Left renal pelvis (tissue), 4 donors: ENCODE data around the gene MXRA8. TPM values are rescaled to one million over a fixed set of nuclear protein-coding genes. Genes with fewer than 3 reads are reported as not detected.

ENCODE experiments used
- DNase-seq, 4 donors: peaks; one replicate each; pipeline ENCODE4 v3.0.0-alpha.2; 2013; ENCODE audit warnings: low read depth in 4 of 4, low spot score in 3 of 4
- polyA plus RNA-seq, 4 donors: library from polyadenylated mRNA; unstranded; fragments of 120-200 nt; gene quantifications; one replicate each; pipeline ENCODE4 v1.2.1, GENCODE V29; 2013; ENCODE audit not compliant: insufficient read length in 4 of 4

MXRA8 gene
- polyA plus RNA-seq, 4 donors = 133 to 208 (median 158) TPM

DNA sequence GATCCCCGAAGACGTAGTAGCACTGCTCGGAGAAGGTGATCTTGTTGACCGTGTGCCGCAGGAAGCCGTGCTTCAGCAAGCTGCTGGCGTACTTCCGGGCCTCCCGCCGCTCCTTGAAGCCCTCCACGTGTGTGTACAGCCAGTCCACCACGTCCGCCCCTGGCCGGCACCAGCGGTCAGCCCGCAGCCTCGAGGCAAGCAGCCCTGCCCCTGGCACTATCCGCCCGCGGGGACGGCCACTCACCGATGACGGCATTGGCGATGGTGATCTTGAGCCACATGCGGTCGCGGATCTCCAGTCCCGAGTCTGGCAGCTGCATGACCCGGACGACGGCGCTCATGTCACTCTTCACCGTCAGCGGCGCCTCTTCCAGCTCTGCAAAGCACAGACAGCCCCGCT lies 20.1 kb downstream of the MXRA8 start:
- no peak for DNase-seq

DNA sequence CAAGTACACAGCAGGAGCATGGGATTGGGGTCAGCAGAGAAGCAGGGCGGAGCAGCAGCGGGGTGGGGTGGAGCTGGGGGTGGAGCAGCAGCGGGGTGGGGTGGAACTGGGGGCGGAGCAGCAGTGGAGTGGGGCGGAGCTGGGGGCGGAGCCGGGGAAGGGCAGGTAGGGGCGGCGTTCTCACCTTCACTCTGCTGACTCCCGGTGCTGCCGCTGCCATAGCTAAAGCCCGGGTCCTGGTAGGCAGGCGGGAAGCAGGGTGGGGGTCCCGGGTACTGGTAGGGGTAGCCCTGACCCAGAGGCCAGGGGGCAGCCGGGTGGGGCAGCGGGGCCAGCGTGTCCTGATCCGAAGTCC lies 20.6 kb downstream of the MXRA8 start:
- DNase-seq = no peak

DNA sequence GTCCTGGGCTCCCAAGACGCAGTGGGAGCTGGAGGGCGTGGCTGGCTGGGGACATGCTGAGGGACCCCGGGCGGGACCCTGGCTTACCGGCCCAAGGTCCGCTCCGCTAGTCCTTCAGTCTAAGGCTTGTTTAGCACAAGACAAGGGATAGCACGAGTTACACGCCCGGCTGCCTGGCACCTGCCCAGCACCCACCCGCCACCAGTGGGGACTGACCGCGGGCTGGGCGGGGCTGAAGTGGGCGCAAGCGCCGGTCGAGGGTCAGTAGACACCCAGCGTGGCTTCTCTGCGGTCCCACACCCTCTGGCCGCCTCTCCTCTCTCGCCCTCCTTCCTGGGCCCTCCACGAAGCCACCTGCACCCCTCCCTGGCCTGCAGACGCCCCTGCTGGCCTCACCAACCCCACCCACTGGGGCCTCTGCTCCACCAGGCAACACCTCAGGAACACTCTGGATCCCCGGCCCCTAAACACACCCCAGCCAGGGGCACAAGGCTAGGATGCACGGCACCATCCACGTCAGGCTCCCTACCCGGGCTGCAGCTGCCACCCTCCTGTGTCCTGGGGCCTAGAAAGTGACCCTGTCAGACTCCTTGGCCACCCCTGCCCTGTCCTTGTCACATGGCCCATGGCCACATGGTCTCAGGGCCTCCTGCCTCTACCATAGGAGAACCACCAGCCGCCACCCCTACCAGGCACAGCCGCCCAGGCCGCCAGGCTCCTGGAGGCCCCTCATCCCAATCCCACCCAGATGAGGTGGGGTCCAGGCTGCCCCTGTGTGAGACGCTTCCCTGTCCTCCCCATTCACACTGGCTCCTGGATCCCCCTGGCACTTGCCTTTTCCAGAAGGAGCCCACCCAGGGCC lies 21.2 kb downstream of the MXRA8 start:
- DNase-seq = no peak

DNA sequence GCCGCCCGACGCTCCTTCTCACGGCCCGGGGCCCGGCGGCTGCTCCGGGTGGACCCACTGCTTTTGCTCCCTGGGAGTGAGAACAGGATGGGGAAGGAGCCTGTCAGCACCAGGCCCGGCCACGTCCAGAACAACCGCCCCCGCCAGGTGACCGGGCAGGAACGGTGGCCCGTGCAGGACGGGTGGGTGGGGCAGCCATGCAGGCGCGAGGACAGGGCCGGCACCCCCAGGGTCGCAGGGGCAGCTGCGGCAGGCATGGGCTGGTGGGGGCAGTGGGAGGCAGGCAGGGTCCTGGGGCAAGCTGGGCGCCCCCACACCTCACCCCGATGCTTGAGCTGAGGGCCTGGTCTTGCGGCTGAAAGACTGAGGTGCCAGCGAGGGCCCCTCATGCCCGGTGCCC lies 21.9 kb downstream of the MXRA8 start:
- no peak for DNase-seq

DNA sequence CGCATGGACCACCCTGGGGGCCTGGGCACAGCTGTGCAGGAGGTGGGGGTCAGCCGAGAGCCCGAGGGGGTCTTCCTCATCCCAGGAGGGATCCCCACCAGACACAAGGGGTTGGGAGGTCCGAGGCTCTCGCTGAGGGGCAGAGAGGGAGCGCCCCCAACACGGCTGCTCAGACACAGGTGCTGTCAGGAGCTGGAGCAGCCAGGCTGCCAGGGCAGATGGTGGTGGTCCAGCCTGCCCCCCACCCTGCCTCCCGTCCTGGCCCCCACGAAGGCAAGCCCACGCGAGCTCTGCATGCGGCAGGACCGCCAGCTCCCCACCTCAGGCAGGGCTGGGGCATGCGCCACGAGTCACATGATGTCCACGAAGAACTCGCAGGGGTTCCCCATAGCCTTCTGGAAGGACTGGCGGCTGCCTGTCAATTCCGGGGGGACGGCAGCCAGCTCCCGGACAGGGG lies 22.5 kb downstream of the MXRA8 start:
- DNase-seq = no peak

DNA sequence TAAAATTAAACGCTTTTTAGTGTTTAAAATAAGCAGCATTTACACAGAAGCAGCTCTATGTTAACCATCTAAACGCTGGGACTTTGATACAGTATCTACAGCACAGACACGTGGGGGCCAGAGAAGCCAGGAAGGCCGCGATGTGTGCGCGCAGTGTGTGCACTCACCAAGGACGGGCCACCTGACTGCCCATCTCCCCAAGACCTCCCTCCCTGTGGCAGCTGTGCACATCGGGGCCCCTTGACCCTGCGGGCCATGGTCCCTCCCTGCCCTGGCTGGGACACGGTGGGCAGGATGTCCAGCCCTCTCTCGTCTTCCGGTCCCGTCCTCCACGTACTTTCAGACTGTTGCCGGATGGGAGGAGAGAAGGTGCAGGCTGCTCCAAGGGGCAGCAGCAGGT lies 23.1 kb downstream of the MXRA8 start:
- no peak for DNase-seq

DNA sequence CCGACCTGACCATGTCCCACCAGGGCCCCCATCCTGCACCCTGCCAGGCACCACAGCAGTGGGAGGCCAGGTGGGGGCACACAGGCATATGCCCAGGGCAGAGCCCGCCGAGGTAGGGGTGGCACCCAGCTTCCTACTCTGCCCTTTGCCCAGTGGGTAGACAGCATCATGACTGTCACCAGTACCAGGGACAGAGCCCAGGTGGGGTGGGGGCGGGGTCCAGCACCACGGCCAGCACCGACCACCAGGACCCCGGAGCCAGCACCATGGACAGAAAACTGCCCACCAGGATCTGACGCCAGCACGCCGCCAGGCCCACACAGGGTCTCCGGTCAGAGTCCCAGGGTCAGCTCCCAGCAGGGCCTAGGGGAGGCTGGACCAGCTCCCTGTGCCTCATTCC lies 23.5 kb downstream of the MXRA8 start:
- DNase-seq = no peak

DNA sequence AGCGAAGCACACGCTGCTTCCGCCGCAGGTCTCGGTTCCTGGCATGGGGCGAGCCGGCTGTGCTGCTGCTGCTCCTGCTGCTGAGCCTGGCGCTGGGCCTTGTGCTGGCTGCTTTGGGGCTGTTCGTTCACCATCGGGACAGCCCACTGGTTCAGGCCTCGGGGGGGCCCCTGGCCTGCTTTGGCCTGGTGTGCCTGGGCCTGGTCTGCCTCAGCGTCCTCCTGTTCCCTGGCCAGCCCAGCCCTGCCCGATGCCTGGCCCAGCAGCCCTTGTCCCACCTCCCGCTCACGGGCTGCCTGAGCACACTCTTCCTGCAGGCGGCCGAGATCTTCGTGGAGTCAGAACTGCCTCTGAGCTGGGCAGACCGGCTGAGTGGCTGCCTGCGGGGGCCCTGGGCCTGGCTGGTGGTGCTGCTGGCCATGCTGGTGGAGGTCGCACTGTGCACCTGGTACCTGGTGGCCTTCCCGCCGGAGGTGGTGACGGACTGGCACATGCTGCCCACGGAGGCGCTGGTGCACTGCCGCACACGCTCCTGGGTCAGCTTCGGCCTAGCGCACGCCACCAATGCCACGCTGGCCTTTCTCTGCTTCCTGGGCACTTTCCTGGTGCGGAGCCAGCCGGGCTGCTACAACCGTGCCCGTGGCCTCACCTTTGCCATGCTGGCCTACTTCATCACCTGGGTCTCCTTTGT lies 24.7 kb downstream of the MXRA8 start:
- no peak for DNase-seq

DNA sequence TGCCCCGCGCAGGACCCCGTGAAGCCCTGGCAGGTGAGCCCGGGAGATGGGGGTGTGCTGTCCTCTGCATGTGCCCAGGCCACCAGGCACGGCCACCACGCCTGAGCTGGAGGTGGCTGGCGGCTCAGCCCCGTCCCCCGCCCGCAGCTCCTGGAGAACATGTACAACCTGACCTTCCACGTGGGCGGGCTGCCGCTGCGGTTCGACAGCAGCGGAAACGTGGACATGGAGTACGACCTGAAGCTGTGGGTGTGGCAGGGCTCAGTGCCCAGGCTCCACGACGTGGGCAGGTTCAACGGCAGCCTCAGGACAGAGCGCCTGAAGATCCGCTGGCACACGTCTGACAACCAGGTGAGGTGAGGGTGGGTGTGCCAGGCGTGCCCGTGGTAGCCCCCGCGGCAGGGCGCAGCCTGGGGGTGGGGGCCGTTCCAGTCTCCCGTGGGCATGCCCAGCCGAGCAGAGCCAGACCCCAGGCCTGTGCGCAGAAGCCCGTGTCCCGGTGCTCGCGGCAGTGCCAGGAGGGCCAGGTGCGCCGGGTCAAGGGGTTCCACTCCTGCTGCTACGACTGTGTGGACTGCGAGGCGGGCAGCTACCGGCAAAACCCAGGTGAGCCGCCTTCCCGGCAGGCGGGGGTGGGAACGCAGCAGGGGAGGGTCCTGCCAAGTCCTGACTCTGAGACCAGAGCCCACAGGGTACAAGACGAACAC lies 25.4 kb downstream of the MXRA8 start:
- DNase-seq = no peak

DNA sequence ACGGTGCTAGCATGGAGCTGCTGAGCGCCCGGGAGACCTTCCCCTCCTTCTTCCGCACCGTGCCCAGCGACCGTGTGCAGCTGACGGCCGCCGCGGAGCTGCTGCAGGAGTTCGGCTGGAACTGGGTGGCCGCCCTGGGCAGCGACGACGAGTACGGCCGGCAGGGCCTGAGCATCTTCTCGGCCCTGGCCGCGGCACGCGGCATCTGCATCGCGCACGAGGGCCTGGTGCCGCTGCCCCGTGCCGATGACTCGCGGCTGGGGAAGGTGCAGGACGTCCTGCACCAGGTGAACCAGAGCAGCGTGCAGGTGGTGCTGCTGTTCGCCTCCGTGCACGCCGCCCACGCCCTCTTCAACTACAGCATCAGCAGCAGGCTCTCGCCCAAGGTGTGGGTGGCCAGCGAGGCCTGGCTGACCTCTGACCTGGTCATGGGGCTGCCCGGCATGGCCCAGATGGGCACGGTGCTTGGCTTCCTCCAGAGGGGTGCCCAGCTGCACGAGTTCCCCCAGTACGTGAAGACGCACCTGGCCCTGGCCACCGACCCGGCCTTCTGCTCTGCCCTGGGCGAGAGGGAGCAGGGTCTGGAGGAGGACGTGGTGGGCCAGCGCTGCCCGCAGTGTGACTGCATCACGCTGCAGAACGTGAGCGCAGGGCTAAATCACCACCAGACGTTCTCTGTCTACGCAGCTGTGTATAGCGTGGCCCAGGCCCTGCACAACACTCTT lies 26.2 kb downstream of the MXRA8 start:
- no peak for DNase-seq

DNA sequence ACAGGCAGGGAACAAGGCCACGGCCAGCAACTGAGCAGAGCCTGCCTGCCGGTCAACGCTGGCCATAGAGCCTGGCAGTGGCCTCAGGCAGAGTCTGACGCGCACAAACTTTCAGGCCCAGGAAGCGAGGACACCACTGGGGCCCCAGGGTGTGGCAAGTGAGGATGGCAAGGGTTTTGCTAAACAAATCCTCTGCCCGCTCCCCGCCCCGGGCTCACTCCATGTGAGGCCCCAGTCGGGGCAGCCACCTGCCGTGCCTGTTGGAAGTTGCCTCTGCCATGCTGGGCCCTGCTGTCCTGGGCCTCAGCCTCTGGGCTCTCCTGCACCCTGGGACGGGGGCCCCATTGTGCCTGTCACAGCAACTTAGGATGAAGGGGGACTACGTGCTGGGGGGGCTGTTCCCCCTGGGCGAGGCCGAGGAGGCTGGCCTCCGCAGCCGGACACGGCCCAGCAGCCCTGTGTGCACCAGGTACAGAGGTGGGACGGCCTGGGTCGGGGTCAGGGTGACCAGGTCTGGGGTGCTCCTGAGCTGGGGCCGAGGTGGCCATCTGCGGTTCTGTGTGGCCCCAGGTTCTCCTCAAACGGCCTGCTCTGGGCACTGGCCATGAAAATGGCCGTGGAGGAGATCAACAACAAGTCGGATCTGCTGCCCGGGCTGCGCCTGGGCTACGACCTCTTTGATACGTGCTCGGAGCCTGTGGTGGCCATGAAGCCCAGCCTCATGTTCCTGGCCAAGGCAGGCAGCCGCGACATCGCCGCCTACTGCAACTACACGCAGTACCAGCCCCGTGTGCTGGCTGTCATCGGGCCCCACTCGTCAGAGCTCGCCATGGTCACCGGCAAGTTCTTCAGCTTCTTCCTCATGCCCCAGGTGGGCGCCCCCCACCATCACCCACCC lies 27.0 kb downstream of the MXRA8 start, which contains the start of gene TAS1R3:
TAS1R3 (plus strand) TSS at position 213 of the 898 bp plus-strand sequence; CDS start at position 279, 66 bp downstream.
- no peak for DNase-seq

DNA sequence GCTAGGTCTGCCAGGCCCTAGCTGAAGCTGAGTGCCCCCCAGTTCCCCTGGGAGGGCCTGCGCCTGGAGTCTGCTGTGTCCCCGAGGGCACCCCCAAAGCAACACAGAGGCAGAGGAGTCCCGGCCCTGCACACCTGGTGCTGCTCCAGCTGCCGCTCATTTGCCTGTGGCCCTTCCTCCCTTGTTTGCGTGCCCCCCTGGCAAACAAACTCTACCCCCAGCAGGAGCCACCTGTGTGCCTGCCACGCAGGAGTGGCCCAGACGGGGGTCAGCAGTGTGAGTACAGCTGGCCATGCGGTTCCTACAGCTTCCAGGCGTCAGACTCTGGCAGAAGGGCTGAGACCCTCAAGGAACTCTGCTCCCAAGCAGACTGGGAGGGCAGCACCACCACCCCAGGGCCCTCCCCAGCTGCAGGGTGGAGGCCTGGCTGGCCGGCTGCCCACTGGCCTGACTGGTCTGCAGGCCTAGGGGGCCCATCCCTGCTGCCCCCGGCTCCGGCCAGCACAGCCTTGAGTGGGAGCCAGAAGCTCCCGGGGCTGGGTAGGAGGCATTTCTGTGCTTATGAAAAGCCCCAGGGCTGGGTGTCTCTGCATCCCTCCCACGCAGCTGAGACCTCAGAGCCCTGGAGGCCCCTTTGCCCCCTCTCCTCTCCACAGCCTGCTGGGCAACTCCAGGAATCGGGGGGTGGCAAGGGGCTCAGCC lies 27.8 kb downstream of the MXRA8 start:
- no peak for DNase-seq

DNA sequence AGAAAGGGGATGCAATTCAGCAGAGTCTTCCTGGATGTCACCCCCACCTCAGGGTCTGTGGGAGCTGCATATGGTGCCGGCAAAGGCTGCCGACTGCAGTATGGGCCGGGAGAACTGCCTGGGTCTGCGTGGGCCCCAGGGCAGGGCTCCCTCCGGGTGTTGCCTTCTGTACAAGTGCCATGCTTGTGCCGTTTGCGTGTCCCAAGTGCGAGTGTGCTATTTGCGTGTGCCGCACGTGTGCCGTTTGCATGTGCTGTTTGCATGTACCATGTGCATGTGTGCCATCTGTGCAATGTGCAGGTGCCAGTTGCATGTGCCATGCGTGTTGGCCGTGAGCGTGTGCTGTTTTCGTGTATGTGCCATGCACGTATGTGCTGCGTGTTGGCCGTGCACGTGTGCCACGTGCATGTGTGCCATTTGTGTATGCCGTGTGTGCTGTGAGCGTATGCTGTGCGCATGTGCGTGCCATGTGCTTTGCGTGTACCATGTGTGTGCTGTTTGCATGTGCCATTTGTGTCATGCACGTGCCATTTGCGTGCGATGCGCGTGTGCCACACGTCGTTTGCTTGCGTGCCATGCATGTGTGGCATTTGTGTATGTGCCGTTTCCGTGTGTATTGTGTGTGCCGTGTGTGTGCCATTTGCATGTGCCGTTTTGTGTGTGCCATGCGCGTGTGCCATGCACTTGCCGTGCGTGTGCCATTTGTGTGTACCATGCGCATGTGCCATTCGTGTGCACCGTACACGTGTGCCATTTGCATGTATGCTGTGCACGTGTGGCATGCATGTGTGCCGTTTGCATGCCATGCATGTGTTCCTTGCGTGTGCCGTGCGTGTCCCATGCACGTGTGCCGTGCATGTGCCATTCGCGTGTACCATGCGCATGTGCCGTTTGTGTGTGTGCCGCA lies 28.8 kb downstream of the MXRA8 start:
- no peak for DNase-seq

DNA sequence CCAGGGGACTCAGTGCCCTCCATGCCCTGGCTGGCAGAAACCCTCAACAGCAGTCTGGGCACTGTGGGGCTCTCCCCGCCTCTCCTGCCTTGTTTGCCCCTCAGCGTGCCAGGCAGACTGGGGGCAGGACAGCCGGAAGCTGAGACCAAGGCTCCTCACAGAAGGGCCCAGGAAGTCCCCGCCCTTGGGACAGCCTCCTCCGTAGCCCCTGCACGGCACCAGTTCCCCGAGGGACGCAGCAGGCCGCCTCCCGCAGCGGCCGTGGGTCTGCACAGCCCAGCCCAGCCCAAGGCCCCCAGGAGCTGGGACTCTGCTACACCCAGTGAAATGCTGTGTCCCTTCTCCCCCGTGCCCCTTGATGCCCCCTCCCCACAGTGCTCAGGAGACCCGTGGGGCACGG lies 30.1 kb downstream of the MXRA8 start:
- DNase-seq = no peak

DNA sequence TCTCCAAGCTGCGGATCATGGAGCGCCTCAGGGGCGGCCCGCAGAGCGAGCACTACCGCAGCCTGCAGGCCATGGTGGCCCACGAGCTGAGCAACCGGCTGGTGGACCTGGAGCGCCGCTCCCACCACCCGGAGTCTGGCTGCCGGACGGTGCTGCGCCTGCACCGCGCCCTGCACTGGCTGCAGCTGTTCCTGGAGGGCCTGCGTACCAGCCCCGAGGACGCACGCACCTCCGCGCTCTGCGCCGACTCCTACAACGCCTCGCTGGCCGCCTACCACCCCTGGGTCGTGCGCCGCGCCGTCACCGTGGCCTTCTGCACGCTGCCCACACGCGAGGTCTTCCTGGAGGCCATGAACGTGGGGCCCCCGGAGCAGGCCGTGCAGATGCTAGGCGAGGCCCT lies 31.1 kb downstream of the MXRA8 start:
- DNase-seq = no peak

DNA sequence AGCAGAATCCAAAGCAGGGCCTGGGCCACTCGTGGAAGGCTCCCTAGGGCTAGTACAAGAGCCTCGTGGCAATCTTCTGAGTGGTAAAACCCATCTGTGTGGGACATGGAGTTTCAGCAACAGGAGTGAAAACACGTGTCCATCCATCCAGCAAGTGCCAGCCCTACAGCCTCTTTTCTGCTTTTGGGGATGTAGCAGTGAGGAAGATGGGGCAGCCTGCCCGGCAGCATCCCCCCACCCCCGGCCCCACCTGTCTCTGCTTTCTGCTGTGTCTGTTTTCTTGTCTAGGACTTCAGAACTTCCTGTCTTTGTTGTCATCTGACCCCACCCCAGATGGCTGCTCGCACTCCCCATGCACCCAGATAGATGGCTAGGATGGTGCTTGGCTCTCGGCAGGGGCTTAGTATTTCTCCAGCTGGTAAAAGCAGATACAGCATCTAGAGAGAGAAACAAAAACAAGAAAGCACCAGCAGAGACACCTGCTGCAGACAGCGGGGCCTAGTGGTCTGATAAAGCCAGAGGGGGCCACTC lies 32.2 kb downstream of the MXRA8 start:
- DNase-seq = no peak

DNA sequence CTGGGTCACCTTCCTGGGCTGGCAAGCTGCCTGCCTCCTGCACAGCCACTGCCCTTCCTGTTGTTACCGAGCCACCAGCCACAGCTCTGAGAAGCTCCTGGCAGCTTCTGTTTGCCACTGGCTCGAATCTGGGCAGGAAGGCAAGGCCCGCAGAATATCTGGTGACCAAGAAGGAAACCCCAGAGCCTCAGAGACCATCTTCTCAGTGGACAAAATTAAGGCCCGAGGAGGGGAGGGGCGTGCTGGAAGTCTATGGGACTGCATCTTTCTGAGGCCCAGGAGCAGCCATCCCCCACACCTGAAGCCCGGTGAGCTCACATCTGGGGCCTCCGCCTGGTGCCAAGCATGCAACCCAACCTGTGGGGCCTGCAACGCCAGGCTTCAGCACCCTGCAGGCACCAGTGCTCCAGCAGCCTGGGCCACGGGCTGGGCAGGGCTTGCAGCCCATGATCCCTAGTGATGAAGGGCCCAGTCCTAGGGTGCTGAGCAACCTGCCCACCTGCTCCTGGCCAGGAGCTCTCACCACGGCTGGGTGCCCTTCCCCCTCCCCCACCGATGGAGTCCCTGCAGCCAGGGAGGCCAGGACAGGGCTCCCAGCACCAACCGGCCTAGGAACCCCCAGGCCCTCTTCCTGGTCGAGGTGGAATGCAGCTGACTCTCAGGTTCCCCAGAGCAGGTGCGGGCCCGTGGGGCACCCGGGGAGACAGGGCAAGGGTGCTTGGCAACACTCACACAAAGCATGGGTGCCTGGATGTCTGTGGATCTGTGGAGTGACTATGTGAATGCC lies 32.9 kb downstream of the MXRA8 start:
- no peak for DNase-seq
